HFF-Myc (cell line): ENCODE data around the gene JAZF1.
"Not testable (repeated sequence)": the region's sequence is repeated elsewhere in the genome, so short reads cannot be mapped to it uniquely, and the experiment has no call there.

Source experiments
- DNase-seq: peaks from one replicate; pipeline ENCODE4 v3.0.0-alpha.2; 2011; ENCODE audit warnings: low read depth; ENCODE audit errors: extremely low read depth
- H3K4me3 ChIP-seq: replicated peaks from 2 replicates; pipeline ENCODE4 v1.5.1; 2011; ENCODE audit warnings: low read depth, mild to moderate bottlenecking, control low read depth, low read length
- CTCF ChIP-seq: IDR thresholded peaks from 2 replicates; pipeline ENCODE4 v1.5.1; 2012; ENCODE audit warnings: mild to moderate bottlenecking, low read depth, low read length, control low read depth; ENCODE audit errors: missing control alignments

Gene JAZF1

GRCh38 chr7:27897001-27897400 lies 283.6 kb downstream of the JAZF1 start:
- TF ChIP-seq CTCF = no peak
- no peak overlapping the region for H3K4me3 ChIP-seq
- no peak for DNase-seq

- TF ChIP-seq CTCF = no peak
- no peak overlapping the region for H3K4me3 ChIP-seq
- no peak for DNase-seq
These were observed 285.0 kb downstream of the JAZF1 start for GRCh38 chr7:27895551-27895950.

- no peak for TF ChIP-seq CTCF
- no peak overlapping the region for H3K4me3 ChIP-seq
- no peak for DNase-seq
These were observed 290.3 kb downstream of the JAZF1 start for GRCh38 chr7:27890205-27890849.

GRCh38 chr7:27889800-27890199 lies 290.8 kb downstream of the JAZF1 start:
- DNase-seq = no peak
- no peak overlapping the region for H3K4me3 ChIP-seq
- TF ChIP-seq CTCF = no peak

- no peak for DNase-seq
- no peak for TF ChIP-seq CTCF
- H3K4me3 ChIP-seq = no peak overlapping the region
These were observed 291.9 kb downstream of the JAZF1 start for GRCh38 chr7:27888736-27889135.

- DNase-seq, H3K4me3 ChIP-seq: not testable (repeated sequence)
These were observed 293.9 kb downstream of the JAZF1 start for GRCh38 chr7:27886710-27887109.

- H3K4me3 ChIP-seq = no peak overlapping the region
- TF ChIP-seq CTCF = no peak
- no peak for DNase-seq
These were observed 294.9 kb downstream of the JAZF1 start for GRCh38 chr7:27885652-27886051.
